Cortex of kidney (tissue), 1 donor: Measurements from ENCODE around the gene ATRN.

Experiments used
- DNase-seq: peaks from one replicate; lab custom pipeline; 2025; lab: John Stamatoyannopoulos, UW

Gene ATRN

GRCh38 chr20:3696745-3697587 is 226.1 kb downstream of the ATRN start:
- no peak for DNase-seq

- no peak for DNase-seq
These were observed 226.9 kb downstream of the ATRN start for GRCh38 chr20:3697588-3698305.

DNA sequence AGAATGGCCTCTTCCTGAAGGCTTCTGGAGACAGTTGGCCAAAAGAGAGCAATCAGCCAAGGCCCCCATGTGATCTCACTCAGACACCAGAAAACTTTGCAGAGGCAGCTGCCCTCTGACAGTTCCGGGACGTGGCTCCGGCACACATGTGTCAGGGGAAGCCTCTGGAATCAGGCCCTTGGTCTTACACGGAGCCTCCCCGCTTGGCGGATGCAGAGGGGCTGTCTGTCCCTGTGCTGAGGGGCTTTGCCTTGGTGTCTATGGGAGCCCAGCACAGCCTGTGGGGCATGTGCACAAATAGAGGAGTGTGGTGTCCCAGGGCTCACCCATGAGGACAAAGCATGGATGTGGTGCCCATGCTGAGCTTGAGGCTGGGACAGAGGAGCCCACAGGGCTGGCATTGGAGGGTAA is 227.8 kb downstream of the ATRN start:
- no peak for DNase-seq

- DNase-seq, result no peak
These were observed 228.2 kb downstream of the ATRN start for GRCh38 chr20:3699037-3699436.
